ENCODE results near the gene CYP26B1.

DNA sequence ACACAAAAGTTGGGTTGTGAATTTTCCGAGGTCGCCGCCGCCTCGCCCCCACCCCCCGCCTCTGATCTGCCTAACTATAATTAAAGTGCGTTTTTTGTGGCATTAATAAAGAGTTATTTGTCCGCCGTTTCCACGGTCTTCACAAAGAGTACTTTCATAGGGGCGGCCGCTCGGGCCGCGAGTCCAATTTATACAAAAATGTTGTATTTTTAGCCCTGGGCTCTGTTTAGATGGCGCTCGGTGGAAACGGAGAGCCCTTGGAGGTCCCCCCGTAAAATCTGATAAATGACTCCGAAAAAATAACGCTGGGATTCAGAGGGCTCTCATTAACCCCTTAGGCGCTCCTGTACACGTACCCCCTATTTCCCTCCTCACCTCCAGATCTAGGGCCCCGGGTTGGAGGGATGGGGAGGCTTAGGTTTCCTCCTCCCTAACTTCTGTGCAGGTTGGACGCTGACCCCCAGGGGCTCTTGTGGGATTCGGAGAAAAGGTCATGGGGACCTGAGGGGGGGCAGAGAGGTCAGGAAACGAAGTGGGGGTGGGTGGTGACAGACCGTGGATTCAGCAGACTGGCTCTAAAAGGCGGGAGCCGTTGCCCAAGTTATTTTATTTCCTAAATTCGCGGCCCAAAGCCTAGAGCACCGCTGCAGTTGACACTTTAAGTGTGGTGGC is 1.9 kb downstream of the CYP26B1 start:
- no peak for TF ChIP-seq EZH2 (IDR thresholded peaks at IDR 0.05; ENCODE audit: borderline replicate concordance, low read length)
- TF ChIP-seq, protein P1, sequence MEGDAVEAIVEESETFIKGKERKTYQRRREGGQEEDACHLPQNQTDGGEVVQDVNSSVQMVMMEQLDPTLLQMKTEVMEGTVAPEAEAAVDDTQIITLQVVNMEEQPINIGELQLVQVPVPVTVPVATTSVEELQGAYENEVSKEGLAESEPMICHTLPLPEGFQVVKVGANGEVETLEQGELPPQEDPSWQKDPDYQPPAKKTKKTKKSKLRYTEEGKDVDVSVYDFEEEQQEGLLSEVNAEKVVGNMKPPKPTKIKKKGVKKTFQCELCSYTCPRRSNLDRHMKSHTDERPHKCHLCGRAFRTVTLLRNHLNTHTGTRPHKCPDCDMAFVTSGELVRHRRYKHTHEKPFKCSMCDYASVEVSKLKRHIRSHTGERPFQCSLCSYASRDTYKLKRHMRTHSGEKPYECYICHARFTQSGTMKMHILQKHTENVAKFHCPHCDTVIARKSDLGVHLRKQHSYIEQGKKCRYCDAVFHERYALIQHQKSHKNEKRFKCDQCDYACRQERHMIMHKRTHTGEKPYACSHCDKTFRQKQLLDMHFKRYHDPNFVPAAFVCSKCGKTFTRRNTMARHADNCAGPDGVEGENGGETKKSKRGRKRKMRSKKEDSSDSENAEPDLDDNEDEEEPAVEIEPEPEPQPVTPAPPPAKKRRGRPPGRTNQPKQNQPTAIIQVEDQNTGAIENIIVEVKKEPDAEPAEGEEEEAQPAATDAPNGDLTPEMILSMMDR (IDR thresholded peaks at IDR 0.05; ENCODE audit: low read length) = no peak

Data from OCI-LY1 (cell line).